NCI-H1694 (cell line): ENCODE results near the gene ELK4.

Source experiments
- DNase-seq: peaks from one replicate; lab custom pipeline; 2025; lab: John Stamatoyannopoulos, UW

ELK4 gene

DNA sequence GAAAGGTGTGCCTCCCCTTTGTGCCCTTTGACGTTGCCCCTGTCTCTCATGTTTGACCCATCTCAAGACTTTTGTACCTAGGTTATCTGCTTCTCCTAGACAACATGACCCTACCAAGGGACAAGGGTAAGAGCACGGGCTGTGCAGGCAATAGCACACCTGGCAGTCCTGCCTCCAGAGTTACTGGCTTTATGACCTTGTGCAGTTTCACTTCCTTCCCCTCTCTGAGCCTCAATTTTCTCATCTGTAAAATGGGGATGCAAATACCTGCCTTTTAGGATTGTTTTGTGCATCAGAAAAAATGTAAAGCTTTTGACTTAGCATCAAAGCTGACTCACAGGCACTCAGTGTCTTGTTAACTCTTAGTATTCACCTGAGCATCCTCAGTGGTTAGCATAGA is 36.4 kb downstream of the ELK4 start:
- no peak for DNase-seq

DNA sequence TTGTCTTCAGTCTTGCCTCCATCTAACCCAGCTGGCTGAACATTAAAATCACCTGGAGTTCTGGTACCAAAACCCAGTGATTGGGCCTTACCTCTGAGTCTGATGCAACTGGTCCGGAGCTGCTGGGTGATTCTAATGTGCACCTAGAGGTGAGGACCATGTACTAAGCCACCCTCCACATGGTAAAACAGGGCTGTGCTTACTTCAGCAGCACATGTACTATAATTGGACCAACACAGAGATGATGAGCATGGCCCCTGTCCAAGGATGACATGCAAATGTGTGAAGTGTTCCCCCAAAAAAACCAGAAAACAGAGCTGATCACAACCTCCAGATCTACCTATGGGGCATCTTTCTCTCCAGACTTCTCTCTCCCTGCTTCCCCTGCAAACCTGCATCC is 37.0 kb downstream of the ELK4 start:
- DNase-seq, result no peak

DNA sequence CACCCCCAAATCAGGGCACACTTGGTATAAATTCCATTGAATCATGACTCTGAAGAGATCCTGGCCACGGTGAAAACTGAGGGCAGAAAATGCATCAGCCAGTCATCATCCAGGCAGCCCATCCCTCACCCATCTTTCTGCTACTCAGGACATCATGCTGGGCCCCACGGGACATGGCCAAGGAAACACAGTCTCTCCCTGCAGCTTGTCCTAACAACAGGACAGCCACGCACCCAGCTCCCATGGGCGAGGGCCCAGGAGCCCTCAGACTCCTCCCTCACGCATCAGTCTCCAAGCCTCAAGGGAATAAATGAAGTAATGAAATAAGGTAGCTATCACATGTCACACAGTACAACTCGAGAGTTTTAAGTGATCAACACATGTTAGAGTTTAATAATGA is 37.8 kb downstream of the ELK4 start:
- no peak for DNase-seq

DNA sequence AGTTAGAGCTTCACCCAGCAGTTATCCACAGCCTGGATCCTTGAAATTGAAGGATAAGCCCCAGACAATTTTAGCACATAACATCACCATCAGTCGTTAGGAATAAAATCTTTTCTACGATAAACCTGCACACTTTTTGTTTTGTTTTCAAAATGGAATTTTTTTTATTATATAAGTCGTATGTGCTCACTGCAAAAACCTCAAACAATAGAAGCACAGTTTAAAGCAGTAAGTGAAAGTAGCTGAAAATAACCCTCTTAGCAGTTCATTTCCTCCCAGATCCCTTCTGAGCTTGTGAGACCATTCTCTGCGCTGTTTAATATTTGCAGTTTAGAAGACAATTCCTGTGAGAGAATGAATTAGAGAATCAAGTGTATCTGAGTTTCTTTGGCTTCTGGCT is 38.3 kb downstream of the ELK4 start:
- DNase-seq, result no peak

DNA sequence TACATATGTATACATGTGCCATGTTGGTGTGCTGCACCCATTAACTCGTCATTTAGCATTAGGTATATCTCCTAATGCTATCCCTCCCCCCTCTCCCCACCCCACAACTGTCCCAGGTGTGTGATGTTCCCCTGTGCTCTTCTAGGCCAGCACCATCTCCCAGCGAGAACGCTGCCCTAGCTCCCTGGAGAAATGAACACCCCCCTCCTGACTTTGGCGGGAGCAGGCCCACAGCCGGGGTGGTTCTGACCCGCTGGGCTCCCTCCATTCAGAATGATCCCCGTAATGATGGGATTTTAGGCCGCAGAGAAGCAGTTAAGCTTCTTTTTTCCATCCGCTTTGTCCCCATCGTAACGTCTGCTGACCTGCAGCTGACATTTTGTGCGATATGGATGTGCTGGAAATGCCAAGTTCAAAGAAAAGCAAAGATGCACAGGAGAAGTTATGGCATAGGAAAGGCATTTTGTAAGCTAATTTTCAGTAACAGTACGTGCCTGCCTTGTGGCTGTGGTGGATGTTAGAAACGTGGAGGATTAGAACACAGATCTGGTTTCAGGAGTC is 39.3 kb downstream of the ELK4 start:
- no peak for DNase-seq

DNA sequence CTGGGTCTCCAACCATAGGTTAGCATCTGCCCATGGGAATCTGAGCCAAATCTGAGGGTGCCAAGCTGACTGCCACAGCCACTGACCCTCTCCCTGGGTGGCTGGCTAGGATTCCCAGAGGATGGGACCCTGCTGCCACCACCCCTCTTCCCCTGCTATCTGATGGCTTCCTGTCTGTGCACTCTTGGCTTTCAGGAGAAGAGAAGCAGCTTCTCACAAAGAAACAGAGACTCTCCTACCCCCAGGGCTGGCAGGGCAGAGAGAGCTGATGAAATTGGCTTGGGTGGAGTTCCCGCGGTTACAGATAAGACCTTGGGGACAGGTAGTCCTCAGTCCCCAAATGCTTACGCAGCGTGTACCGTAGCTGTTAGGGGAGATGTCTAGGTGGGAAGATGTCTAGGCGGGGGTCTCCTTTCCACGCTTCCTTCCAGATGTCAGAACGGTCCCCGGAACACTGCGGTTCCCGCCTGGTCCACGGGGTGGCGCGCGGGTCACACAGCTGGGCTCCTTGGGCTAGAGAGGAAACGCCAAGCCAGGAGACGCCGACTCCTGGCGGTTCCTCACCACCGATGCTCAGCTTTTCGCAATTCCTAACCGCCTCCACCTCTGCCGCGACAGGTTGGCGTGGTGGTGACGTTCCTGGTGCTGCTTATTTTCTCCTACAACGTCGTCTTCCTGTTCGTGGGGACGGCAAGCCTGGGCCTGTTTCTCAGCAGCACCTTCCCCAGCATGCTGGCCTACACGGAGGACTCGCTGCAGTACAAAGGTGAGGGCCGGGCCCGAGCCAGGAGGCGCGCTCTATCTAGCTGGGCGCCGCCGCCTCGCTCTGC is 40.1 kb downstream of the ELK4 start:
- DNase-seq, result peak; percentile 78

DNA sequence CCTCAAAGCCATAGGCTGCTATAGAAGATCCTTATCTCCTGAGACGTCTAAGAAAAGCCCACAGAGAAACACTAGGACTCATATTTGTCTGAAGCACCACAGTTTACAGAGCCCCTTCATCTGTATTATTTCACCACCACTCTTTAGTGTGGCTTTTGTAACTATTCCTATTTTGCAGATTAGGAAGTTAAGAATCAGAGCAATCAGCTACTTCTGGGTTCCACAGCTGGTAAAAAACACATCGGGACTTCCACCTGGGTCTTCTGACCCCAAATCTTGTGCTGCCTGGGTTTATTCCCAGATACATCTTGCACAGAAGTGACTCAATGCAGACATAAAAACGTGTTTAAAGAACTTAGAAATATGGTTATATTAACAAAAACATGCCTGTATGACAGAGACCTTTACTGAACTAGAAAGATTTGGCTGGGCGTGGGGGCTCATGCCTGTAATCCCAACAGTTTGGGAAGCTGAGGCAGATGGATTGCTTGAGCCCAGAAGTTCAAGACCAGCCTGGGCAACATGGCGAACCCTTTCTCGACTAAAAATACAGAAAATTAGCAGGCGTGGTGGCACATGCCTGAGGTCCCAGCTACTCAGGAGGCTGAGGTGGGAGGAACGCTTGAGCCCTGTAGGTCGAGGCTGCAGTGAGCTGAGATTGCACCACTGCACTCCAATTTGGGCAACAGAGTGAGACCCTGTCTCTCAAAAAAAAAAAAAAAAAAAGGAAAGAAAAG is 40.9 kb downstream of the ELK4 start:
- no peak for DNase-seq

DNA sequence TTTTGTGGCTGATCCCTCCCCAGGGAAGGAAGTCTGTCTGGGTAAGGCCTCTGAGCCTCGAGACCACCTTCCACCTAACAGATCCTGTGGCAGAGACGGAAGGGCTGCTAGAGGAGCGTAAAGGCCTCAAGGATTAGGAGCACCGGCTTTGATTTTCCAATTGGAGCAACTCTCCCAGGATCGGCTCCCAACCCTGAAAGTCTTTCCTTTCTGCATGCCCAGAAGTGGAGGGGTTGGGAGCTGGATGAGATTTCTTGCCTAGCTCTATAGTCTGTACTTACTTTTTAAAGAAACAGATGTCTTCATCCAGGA is 41.4 kb downstream of the ELK4 start:
- DNase-seq, result no peak

DNA sequence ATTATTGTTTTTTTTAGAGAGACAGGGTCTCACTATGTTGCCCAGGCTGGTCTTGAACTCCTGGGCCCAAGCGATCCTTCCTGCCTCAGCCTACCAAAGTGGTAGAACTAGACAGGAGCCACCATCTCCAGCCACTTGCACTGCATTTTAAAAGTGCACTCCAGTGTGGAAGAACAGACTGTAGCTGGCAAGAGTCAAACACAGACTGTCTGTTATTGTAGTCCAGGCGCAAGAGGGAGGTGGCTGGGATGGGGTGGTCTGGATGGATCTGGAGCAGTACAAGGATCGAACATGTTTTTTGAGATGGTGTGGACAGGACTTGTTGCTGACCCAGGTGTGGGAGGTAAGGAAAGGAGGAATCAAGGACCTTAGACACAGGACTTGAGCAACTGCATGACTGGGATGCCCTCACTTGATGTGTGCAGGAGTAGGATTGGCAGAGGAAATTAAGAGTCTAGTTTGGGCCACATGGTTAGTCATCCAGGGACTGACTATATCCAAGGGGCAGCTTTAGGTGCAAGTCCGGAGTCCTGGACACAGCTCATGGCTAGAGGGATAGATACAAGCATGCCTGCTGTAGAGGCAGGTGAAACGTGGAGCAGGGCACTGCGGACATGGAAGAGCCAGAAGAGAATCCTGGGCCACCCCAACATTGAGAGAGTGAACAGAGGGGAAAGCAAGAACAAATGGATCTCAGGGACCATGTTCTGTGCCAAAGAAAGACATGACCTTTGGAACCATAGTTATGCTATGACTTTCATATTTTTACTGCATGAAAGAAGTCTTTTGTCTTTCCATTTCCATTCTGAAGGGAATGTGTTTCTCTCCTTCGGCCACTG is 42.0 kb downstream of the ELK4 start:
- no peak for DNase-seq

DNA sequence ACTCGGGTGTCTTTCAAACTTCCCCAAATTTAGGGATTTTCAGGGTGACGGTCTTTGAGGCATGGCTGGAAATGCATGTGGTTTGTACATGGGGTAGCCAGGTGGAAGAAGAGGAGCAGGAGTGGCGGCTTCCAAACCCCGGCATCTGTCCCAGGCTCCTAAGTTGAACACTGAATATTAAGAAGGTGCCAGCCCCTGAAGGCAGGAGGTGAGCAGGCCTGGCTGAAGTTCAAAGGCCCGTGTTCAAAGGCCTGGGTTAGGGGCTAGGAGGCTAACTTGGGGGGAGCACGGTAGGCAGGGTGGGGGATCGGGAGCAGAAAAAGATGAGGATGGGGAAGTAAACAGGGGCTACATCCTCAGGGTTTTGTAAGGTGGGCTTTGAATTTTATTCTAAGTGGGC is 42.8 kb downstream of the ELK4 start:
- DNase-seq, result no peak

DNA sequence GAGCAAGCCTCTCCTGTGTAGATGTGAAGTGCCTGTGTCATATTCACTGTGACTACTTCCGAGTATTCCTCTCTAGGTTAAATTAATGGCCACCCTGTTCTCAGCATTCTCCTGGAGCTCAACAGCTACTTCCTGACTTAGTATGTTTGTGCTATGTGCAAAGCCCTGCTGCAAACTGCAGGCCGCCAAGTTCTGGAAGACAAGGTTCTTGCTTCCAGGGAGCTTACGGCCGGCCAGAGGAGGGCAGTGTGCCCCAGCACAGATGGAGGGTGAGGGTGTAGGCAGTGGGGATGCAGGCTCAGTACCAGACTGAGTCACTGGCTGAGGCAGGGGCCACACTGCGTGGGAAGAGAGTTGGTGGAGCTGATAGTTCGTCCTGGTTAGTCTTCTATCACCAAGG is 43.2 kb downstream of the ELK4 start:
- peak; percentile 10 for DNase-seq

DNA sequence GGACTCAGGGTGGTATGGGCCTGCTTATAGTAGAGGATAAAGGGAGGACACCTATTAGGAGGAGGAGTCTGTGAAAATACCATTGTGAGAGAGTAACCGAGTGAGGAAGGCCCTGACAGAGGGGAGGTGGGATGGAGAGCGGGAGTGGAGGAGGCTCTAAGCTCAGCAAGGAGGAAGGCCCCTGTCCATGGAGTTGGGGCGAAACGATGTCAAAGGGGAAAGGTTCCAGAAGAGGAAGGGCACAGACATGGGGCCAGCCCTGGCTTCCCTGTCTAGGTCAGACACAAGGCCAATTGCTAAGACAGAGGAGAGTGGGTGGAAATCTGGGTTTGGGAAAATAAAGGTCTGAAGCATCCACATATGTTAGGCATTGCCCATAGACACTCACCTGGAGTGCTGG is 44.2 kb downstream of the ELK4 start:
- no peak for DNase-seq

DNA sequence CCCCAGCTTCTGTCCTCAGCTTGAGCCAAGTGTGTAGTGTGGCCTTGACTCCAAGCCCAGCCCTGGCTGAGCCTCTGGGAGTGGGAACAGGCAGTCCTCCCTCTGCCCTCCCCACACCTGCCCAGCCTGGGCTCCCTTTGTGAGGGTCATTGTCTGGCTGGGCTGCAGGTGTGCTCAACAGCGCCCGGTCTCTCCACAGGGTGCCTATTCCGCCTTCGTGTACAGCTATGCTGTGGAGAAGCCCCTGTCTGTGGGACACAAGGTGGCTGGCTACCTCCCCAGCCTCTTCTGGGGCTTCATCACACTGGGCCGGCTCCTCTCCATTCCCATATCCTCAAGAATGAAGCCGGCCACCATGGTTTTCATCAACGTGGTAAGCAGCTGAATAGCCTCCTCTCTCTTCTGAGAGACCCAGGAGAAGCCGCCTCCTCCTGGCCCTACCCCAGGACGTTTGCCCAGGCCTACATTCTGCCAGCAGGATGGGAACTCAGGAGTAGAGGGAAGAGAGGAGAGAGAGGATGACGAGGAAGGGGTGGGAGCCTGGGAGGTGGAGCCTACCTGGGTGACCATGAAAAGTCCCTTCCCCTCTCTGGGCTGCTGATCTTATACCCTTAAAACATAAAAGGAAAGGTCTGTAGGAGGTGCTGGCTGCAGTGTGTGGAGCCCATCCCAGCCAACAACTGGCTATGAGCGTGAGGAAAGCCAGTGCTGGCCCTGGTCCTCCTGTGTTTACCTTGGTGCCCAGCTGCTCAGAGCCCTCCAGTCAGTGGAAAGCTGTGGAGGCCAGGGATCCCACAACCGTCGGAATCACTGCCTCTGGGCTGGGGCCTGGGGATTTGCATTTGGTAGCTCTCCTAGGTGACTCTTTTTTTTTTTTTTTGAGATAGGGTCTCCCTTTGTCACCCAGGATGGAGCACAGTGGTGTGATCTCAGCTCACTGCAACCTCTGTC is 45.7 kb downstream of the ELK4 start:
- DNase-seq, result no peak

DNA sequence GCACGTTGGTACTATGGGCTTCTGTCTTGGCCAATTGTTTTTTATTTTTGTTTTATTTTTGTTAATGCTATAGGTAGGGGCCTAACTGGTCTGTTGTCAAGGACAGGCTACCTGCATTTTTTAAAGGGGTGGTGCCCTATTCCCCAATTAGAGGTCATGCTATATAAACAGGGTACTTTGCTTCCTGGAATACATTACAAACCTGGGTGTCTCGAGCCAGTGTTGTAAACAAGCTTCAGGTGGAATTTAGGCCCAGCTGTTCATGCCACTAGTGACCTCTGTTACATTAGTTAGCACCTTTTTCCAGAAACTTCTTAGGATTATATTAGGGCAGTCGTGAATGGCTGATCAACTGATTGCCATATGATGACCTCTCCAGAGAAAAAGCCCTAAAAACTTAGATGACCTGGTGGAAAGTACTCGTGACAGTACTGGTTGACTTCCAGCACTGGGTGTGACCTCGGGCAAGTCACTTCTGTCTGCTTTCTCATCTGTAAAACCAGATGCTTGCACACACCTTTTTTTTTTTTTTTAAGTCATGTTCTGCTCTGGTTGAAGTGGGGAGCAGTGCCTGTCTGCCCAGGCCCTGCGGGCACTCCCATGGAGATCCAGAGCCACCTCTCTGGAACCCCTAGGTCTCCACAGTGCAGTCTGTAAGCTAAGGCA is 46.5 kb downstream of the ELK4 start:
- no peak for DNase-seq

DNA sequence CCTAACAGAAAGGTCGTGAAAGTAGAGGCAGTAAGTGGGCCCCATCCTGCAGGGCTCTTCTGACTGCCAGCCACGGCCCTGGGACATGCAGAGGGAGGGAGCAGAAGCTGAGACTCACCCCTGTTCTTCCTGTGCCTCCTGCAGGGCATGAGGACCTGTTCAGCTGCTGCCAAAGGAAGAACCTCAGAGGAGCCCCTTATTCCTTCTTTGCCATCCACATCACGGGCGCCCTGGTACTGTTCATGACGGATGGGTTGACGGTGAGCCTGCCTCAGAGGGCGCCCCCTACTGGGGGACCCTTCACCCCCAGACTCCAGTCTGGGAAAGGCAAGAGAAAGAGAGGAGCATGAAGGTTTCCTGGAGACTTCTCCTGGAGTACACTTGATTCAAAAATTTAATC is 47.1 kb downstream of the ELK4 start:
- no peak for DNase-seq

DNA sequence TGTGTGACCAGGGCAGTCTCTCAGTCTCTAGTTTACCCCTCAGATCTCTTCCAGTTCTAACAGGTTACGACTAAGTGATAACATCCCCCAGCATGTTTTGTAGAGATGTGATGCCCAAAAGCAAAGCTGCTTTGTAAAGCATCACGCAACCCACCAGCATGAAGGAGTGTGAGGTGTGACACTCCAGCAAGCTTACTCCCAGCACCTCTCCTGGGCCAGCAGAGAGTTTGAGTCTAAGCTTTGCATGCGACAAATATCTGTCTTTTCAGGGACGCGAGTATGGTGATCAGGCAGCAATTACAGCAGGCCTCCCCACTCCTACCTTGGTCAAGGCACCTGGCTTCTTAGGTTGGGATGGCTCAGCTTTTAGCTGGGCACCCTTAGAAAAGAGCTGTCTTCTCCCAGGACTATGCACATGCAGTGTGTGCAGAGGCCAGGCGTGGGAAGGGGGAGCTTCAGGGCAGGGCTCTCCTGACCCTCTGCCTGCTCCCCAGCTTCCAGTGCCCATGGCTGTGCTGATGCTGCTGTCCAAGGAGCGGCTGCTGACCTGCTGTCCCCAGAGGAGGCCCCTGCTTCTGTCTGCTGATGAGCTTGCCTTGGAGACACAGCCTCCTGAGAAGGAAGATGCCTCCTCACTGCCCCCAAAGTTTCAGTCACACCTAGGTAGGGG is 48.2 kb downstream of the ELK4 start:
- DNase-seq, result no peak

DNA sequence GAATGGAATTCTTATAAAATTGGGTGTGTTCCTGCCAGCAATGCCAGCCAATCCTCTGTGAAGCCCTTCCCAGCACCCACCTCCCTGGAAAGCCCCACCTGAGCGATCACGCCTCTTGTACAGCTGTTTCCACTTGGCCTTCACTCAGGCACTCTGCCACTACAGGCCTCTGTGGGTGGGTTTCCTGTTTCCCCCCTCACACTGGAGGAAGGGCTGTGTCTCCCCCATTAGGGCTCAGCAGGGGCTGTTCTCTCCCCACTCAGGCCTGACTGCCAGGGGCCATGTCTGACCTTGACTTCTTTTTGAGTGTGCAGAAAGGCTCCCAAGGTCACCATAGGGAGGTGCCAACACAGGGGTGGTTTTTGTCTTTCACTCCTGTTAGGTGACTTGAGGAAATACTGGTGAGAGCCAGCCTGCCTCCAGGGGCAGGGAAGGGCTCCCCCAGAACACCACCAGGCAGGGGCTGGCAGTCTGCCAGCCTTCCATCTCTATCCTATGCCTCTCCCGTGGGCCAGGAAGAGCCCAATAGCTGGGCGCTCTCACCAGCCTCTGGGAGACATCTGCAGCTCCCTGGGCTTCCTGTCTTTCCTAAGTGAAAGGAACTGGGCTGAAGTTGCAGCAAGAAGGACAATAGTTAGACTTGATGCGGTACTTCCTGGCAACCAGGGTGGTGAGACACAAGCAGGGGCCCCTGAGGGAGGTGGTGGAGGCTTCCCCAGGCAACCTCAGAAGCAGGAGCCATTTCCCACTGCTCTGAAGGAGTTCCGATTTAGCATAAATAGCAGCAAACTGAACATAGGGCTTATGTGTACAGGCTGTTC is 49.1 kb downstream of the ELK4 start:
- DNase-seq, result no peak

DNA sequence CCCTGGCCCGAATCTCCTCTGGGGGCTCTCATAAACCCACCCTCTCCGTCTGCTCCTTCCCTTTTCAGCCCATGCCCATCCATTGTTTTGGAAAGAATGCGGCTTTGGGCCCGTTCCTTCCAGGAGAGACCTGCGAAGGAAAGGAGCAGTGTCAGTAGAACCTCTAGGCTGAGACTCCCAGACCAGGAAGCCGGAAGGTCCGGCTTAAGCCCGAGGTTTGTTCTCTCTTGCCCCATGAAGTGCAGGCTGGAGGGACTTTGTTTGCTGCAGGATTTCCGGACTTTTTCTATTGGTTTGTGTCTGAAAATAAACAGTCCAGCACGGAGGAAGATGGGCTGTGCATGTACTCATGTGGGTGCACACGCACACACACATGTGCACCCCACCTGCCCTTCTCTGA is 49.8 kb downstream of the ELK4 start:
- no peak for DNase-seq

DNA sequence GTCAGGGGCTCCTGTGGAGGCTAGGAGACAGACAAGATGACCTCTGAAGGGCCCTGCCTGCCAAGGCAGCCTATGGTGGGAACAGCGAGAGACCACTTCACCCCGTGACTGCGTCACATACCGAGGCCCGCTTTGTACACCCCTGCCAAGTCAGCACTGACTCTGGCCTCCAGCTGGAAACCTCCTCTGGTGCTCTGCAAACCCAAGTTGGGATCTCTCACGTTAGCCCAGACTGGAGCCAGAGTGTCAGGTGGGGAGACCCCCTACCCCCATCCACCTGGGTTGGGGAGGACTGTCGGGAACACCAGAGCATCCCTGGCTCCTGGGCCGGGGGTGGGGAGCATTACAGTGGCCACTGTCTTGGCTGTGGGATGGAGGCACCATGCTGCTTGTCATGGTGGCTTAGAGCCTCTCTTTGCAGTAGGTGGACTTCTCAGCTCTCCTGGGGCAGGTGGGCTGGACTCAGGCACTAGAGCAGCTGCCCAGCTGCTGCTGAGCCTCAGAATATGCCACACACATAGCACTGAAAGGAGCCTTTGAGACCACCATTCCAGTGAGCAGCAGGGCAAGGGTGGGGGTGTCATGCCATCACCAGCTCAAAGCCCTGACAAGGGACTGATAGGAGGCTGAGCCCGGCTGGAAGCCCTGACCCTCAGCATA is 50.4 kb downstream of the ELK4 start:
- no peak for DNase-seq
